ENCODE data around the gene FLRT2. TPM values are rescaled to one million over a fixed set of nuclear protein-coding genes. Genes with fewer than 3 reads are reported as not detected.

The FLRT2 gene
- total RNA-seq, 2 experiments from 2014 or later, result not detected

GRCh38 chr14:85634205-85634604, 104.3 kb downstream of the FLRT2 start:
- CTCF ChIA-PET, result no interaction called here
- Mint-ChIP-seq H3K9me3 (ENCODE audit: low read depth) (peaks cover 3% of the 10 kb centered on the region), H3K4me1 (no peaks in the 10 kb centered on the region), H3K36me3 (no peaks in the 10 kb centered on the region), H3K4me3 (no peak overlapping the region), H3K27me3 (no peaks in the 10 kb centered on the region), H3K27ac (no peak overlapping the region)
- ATAC-seq, result no peak
- no peak for DNase-seq

DNA sequence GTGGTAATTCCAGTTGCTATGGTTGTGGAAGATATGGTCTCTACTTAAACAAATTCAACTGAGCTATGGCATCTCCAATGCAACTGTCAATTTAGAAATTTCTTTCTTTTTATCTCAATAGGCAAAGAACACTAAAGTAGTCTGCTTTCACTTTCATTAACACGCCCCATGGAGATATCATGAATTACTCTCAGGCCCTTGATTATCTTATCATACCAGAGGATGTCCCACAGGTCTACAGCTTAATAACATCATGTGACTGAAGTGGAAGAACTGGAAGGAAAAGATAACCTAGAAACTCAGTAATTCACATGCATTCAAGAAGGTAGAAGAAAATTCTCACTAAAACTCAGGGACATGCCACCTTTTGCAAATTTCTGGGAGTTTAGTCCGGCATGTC, 114.3 kb downstream of the FLRT2 start:
- CTCF ChIA-PET, result no interaction called here
- no peaks in the 10 kb centered on the region for H3K27me3 Mint-ChIP-seq
- peaks cover 2% of the 10 kb centered on the region for H3K9me3 Mint-ChIP-seq (ENCODE audit: low read depth)

DNA sequence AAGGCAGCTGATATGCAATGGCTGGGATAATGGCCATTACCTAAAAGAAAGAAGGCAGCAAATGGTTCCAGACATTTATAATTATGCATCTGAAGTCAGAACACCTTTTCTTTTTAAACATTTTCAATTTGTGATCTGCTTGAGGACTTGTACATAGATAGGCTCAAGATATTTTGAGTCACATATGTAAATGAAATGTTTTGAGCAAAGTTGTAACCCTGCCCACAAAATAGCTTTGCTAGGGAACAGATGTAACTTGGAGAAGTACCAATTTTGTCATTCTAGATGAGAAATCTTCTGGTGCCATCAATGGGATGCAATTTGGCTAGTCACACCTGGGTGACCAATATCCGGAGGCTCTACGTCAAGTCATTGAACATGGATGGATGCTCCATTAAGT, 123.1 kb downstream of the FLRT2 start:
- Mint-ChIP-seq H3K27ac (no peak overlapping the region), H3K4me1 (no peaks in the 10 kb centered on the region), H3K36me3 (no peaks in the 10 kb centered on the region), H3K27me3 (no peaks in the 10 kb centered on the region), H3K4me3 (no peak overlapping the region), H3K9me3 (ENCODE audit: low read depth) (peaks cover 2% of the 10 kb centered on the region)
- CTCF ChIA-PET, result no interaction called here
- ATAC-seq (no peak), DNase-seq (no peak)

More for the DNA sequence above, 114.3 kb downstream of the FLRT2 start:
- Mint-ChIP-seq H3K4me1 (no peaks in the 10 kb centered on the region), H3K27ac (no peak overlapping the region), H3K36me3 (no peaks in the 10 kb centered on the region), H3K4me3 (no peak overlapping the region)
- no peak for ATAC-seq
- no peak for DNase-seq

DNA sequence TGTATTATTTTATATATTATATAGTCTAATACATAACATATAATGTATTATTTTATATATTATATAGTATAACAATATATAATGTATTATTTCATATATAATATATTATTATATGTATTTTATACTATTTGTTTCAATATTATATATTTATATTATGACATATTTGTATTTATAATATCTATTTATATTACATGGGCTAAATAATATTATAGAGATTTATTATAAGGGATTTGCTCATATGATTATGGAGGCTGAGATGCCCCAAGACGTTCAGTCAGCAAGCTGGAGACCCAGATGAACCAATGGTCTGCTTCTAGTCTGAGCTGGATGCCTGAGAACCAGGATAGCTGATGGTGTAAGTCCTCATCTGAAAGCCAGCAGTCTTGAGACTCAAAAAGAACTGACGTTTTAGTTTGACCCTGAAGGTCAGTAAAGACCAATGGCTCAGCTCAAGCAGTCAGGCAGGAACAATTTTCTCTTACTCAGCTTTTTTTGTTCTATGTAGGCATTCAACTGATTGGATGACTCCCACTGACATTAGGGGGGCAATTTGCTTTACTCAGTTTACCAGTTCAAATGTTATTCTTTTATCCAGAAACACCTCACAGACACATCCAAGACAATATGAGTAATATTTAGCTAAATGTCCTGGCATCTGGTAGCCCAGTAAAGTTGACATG, 130.4 kb downstream of the FLRT2 start:
- Mint-ChIP-seq H3K4me3 (no peak overlapping the region), H3K27me3 (no peaks in the 10 kb centered on the region), H3K36me3 (no peaks in the 10 kb centered on the region), H3K4me1 (no peaks in the 10 kb centered on the region), H3K9me3 (ENCODE audit: low read depth) (peaks cover 2% of the 10 kb centered on the region), H3K27ac (no peak overlapping the region)
- DNase-seq (no peak), ATAC-seq (no peak)
- CTCF ChIA-PET, result no interaction called here

- CTCF ChIA-PET, result no interaction called here
- no peak overlapping the region for H3K4me3 Mint-ChIP-seq
- no peak overlapping the region for H3K27ac Mint-ChIP-seq
- DNase-seq (no peak), ATAC-seq (no peak)
- H3K9me3 Mint-ChIP-seq (ENCODE audit: low read depth), result no peaks in the 10 kb centered on the region
- H3K27me3 Mint-ChIP-seq, result no peaks in the 10 kb centered on the region
- no peaks in the 10 kb centered on the region for H3K4me1 Mint-ChIP-seq
- no peaks in the 10 kb centered on the region for H3K36me3 Mint-ChIP-seq
Observed at GRCh38 chr14:85662096-85662495, 132.2 kb downstream of the FLRT2 start.

GRCh38 chr14:85663256-85663655, 133.3 kb downstream of the FLRT2 start:
- H3K4me3 Mint-ChIP-seq, result no peak overlapping the region
- no peaks in the 10 kb centered on the region for H3K4me1 Mint-ChIP-seq
- H3K9me3 Mint-ChIP-seq (ENCODE audit: low read depth), result no peaks in the 10 kb centered on the region
- no peak overlapping the region for H3K27ac Mint-ChIP-seq
- no peak for ATAC-seq
- H3K27me3 Mint-ChIP-seq, result no peaks in the 10 kb centered on the region
- no peaks in the 10 kb centered on the region for H3K36me3 Mint-ChIP-seq
- CTCF ChIA-PET, result interaction anchor here (0.9 kb wide), 1 partner anchor 12 kb away, joined by 3 read pairs; no protein-coding TSS in a partner anchor
- no peak for DNase-seq

GRCh38 chr14:85663667-85664066, 133.7 kb downstream of the FLRT2 start:
- H3K27me3 Mint-ChIP-seq, result no peaks in the 10 kb centered on the region
- DNase-seq, result no peak

GRCh38 chr14:85675957-85676356, 146.0 kb downstream of the FLRT2 start:
- no peak for ATAC-seq
- H3K4me1 Mint-ChIP-seq, result no peaks in the 10 kb centered on the region
- H3K4me3 Mint-ChIP-seq, result no peak overlapping the region

More at GRCh38 chr14:85663667-85664066, 133.7 kb downstream of the FLRT2 start:
- Mint-ChIP-seq H3K27ac (no peak overlapping the region), H3K4me1 (no peaks in the 10 kb centered on the region), H3K36me3 (no peaks in the 10 kb centered on the region), H3K9me3 (ENCODE audit: low read depth) (no peaks in the 10 kb centered on the region), H3K4me3 (no peak overlapping the region)
- CTCF ChIA-PET, result no interaction called here
- ATAC-seq, result no peak

GRCh38 chr14:85686908-85687307, 157.0 kb downstream of the FLRT2 start:
- no peaks in the 10 kb centered on the region for H3K36me3 Mint-ChIP-seq
- CTCF ChIA-PET, result no interaction called here
- no peaks in the 10 kb centered on the region for H3K27me3 Mint-ChIP-seq
- H3K4me3 Mint-ChIP-seq, result no peak overlapping the region
- peaks cover 4% of the 10 kb centered on the region for H3K9me3 Mint-ChIP-seq (ENCODE audit: low read depth)
- H3K4me1 Mint-ChIP-seq, result no peaks in the 10 kb centered on the region
- H3K27ac Mint-ChIP-seq, result no peak overlapping the region
- ATAC-seq, result no peak
- DNase-seq, result no peak

More at GRCh38 chr14:85675957-85676356, 146.0 kb downstream of the FLRT2 start:
- Mint-ChIP-seq H3K27me3 (no peaks in the 10 kb centered on the region), H3K36me3 (no peaks in the 10 kb centered on the region), H3K9me3 (ENCODE audit: low read depth) (no peaks in the 10 kb centered on the region), H3K27ac (no peak overlapping the region)
- DNase-seq, result no peak
- CTCF ChIA-PET, result no interaction called here

DNA sequence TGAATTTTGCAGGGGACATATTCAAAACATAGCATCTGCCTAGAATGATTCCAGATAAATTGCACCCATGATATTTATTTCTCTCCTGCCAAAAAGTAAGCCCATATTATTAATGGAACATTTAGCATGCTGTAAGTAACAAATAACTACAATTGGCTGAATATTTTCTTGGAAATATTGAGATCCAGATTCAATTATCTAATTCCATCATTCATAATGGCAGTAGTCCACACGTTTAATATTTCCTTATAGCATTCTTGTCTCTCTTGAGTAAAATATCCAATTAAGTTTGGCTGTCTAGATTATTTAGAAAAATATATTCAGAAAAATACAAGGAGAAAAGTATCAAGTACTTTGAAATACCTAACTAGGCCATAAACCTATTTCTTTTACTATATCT, 157.5 kb downstream of the FLRT2 start:
- ATAC-seq (no peak), DNase-seq (no peak)
- Mint-ChIP-seq H3K9me3 (ENCODE audit: low read depth) (peaks cover 4% of the 10 kb centered on the region), H3K4me3 (no peak overlapping the region), H3K4me1 (no peaks in the 10 kb centered on the region), H3K27ac (no peak overlapping the region), H3K27me3 (no peaks in the 10 kb centered on the region), H3K36me3 (no peaks in the 10 kb centered on the region)
- CTCF ChIA-PET, result no interaction called here

DNA sequence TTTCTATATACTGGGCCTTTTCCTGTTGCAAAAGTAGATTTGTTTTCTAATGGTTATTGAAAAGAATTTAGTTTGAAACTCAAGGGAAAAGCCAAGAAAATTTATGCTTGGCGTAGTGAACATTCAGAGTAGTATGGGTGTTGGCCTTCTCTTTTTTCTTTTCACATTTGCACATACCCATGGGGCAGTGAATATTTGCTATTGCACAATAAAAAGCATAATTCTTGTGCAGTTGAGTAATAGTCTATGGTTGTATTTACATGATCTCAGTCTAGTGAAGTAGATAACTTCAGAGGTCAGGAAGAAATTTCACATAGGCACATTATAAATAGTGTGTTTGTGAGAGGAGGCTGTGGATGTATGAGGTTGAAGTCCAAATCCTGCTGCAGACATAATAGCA, 158.1 kb downstream of the FLRT2 start:
- CTCF ChIA-PET, result no interaction called here
- Mint-ChIP-seq H3K27me3 (no peaks in the 10 kb centered on the region), H3K9me3 (ENCODE audit: low read depth) (peaks cover 4% of the 10 kb centered on the region), H3K27ac (no peak overlapping the region), H3K36me3 (no peaks in the 10 kb centered on the region), H3K4me3 (no peak overlapping the region), H3K4me1 (no peaks in the 10 kb centered on the region)
- DNase-seq, result no peak
- ATAC-seq, result no peak

GRCh38 chr14:85695300-85695699, 165.4 kb downstream of the FLRT2 start:
- H3K9me3 Mint-ChIP-seq (ENCODE audit: low read depth), result no peaks in the 10 kb centered on the region
- no peaks in the 10 kb centered on the region for H3K27me3 Mint-ChIP-seq
- H3K4me1 Mint-ChIP-seq, result no peaks in the 10 kb centered on the region
- DNase-seq (no peak), ATAC-seq (no peak)
- no peak overlapping the region for H3K27ac Mint-ChIP-seq
- no peaks in the 10 kb centered on the region for H3K36me3 Mint-ChIP-seq
- CTCF ChIA-PET, result no interaction called here
- H3K4me3 Mint-ChIP-seq, result no peak overlapping the region

DNA sequence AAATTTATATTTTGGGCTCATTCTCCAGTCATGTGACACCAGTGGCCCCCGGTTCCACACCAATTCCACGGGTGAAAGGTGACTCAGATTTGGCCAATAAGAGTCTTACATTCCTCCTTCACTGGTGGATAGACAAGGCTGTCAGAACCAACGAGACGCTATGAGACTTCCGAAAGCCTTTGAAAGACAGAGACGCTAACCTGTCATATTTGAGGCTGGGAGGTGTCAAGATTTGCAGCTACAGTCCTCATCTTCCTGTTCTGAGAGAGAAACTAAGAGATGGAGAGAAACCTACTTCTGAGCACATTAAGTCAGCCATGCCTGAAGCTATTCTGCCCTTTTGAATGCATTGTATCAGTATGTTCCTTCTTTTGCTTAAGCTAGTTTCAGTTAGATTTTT, 171.2 kb downstream of the FLRT2 start:
- CTCF ChIA-PET, result no interaction called here

DNA sequence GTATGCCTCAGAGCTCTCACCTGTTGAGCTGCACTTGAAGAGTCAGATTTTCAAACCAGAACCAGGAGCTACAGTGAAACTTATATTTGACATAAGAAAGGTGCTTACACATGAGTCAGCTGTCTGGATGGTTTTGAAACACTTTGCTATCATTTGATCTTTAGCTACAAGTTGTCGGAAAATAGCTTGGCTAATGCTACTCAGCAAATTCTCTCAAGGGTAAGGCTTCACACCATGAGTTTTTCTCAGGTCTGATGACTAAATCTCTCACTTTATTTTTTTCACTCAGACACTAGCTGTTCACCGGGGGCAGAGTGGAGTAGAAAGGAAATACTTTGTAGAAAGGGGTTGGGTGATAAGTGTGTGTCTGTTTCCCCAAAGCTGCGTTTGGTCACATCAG, 171.8 kb downstream of the FLRT2 start:
- H3K27me3 Mint-ChIP-seq, result no peaks in the 10 kb centered on the region
- no peaks in the 10 kb centered on the region for H3K36me3 Mint-ChIP-seq
- ATAC-seq, result no peak
- no peak overlapping the region for H3K27ac Mint-ChIP-seq
- no peak overlapping the region for H3K4me3 Mint-ChIP-seq
- peaks cover 3% of the 10 kb centered on the region for H3K9me3 Mint-ChIP-seq (ENCODE audit: low read depth)
- DNase-seq, result no peak
- CTCF ChIA-PET, result no interaction called here
- no peaks in the 10 kb centered on the region for H3K4me1 Mint-ChIP-seq

More for the DNA sequence above, 171.2 kb downstream of the FLRT2 start:
- Mint-ChIP-seq H3K27ac (no peak overlapping the region), H3K9me3 (ENCODE audit: low read depth) (peaks cover 3% of the 10 kb centered on the region), H3K4me3 (no peak overlapping the region), H3K27me3 (no peaks in the 10 kb centered on the region), H3K36me3 (no peaks in the 10 kb centered on the region), H3K4me1 (no peaks in the 10 kb centered on the region)
- no peak for ATAC-seq
- no peak for DNase-seq

- H3K4me3 Mint-ChIP-seq, result no peak overlapping the region
- H3K36me3 Mint-ChIP-seq, result no peaks in the 10 kb centered on the region
- DNase-seq (no peak), ATAC-seq (no peak)
- peaks cover 3% of the 10 kb centered on the region for H3K9me3 Mint-ChIP-seq (ENCODE audit: low read depth)
- no peaks in the 10 kb centered on the region for H3K4me1 Mint-ChIP-seq
- no peak overlapping the region for H3K27ac Mint-ChIP-seq
- no peaks in the 10 kb centered on the region for H3K27me3 Mint-ChIP-seq
- CTCF ChIA-PET, result no interaction called here
Observed at GRCh38 chr14:85702191-85702590, 172.2 kb downstream of the FLRT2 start.
